Activated effector memory CD4-positive, alpha-beta T cell treated with anti-CD3 and anti-CD28 coated beads, Interleukin-2, amount 50 U/mL, for 16 hours (primary cell): Measurements from ENCODE around the gene HTT.
A peak's percentile ranks its signal among the peaks of the same experiment; 100 is the strongest.

Experiments
- DNase-seq: peaks from one replicate; pipeline ENCODE4 v3.0.0-alpha.2; 2020

HTT gene

DNA sequence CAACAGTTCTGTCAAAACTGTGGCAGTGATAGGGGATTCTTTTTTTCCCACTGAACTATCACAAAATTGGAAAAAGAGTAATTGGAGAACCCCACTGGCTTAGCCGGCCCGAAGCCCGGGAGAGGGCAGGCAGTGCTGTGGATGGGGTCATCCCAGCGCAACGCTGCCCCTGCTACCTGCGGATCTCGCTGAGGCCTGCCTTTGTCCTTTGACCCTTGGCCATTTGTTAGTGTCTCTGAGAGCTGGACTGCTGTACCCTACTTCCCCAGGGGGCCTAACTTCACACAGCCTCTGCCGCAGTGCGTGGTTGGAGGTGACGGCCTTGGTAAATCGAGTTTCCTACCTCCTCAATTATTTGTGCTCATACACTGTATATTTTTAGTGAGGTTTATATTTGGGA, 131.5 kb downstream of the HTT start:
- peak; percentile 16 for DNase-seq

DNA sequence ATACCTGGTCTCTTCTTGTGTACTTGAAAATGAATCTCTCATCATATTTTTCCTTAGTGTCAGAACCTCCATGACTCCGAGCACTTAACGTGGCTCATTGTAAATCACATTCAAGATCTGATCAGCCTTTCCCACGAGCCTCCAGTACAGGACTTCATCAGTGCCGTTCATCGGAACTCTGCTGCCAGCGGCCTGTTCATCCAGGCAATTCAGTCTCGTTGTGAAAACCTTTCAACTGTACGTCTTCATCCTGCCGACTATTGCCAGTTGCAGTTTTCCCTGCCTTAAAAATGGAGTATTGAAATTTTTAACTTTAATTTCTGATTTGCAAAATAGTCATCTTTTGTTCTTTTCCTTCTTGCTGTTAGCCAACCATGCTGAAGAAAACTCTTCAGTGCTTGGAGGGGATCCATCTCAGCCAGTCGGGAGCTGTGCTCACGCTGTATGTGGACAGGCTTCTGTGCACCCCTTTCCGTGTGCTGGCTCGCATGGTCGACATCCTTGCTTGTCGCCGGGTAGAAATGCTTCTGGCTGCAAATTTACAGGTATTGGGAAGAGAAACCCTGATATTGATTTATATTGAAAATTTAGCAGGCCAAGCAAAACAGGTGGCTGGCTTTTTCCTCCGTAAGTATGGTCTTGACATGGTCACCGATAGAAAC, 132.1 kb downstream of the HTT start:
- DNase-seq, result peak; percentile 16

DNA sequence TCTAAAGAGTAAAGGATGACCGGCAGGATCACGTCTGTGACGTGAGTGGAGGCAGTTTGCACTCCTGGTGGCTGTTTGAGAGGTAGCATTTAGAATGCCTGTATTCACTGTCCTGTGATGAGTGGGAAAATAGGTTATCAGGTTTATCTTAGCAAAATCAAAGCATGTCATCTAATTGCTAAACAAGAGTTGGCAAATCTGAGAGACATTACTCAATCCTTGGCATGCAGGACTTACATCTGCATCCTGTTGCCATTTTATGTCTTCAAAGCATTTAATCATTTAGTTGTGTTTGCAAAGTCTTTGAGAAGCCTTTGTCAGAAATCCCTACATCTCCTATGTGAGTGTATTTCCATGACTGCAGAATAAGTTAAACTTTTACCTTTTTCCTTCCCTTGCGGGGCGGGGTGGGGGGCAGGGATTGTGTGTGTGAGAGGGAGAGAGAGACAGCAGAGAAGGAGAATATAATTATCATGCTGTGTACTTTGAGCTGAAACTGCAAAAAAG, 133.1 kb downstream of the HTT start:
- peak; percentile 1 for DNase-seq

DNA sequence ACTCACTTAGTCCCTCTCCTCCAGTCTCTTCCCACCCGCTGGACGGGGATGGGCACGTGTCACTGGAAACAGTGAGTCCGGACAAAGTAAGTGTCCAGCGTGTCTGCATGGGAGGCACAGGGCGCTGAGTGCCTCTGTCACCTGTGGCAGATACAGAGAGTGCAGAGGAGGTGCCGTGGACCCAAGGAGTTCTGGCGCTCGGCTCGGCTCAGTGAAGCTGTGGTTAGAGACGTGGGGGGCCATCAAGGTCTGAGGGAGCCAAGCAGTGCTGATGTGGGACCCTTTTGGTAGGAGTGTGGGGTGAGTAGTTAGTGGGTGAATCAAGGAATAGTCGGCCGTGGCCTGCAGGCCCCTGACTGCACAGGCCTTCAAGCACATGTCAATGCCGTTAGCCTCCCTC, 134.3 kb downstream of the HTT start:
- peak; percentile 56 for DNase-seq

DNA sequence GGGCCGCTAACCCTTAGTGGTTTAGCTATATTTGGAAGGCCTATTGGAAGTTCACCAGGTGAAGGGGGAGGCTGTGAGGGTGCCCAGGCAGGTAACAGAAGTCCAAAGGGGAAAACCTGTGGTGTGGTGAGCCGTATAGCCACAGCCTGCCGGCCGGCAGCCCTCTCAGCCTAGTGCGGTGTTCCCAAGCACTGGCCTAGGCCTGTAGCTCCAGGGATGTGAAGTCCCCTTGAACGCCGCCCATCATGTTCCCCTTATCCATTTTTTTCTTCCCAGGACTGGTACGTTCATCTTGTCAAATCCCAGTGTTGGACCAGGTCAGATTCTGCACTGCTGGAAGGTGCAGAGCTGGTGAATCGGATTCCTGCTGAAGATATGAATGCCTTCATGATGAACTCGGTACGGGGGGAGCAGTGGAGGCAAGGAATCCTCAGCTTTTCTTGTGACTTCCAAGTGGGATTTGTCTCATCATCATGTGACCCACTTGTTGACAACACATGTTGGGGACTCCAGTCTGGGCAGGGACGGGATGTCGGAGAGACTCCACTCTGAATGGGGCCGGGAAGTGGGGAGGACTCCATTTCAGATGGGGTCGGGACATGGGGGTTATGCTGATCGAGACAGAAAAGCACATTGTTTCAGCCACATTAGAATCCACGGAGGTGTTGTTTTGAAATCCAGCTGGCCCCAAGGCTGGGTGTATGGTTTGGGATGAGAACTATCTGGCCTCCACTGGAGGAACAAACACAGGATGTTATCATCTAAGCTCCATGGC, 135.3 kb downstream of the HTT start:
- peak; percentile 45 for DNase-seq

DNA sequence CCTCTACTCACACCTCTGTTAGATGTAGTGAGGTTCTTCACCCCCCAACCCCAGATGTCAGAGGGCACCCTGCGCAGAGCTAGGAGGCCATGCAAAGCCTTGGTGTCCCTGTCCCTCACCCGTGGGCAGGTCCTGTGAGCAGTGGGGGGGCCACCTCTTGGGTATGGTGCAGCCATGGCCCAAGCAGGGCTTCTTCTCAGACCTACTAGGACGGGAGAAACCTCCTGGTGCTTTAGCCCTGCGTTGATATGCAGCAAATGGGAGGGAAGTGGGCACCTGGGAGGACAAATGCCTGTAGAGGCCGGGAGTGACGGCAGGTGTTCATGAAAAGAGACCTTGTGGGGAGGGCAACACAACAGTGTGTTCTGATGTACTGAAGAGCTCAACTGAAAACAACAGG, 136.0 kb downstream of the HTT start:
- peak; percentile 47 for DNase-seq

DNA sequence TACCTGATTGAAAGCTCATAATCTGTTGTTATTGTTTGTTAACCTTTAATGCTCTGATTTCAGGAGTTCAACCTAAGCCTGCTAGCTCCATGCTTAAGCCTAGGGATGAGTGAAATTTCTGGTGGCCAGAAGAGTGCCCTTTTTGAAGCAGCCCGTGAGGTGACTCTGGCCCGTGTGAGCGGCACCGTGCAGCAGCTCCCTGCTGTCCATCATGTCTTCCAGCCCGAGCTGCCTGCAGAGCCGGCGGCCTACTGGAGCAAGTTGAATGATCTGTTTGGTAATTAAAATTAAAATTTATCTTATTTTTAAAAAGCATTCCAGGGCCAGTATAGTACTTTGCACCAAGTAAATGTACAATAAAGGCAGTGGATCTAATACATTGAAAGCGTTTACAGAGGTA, 137.4 kb downstream of the HTT start:
- peak; percentile 49 for DNase-seq

DNA sequence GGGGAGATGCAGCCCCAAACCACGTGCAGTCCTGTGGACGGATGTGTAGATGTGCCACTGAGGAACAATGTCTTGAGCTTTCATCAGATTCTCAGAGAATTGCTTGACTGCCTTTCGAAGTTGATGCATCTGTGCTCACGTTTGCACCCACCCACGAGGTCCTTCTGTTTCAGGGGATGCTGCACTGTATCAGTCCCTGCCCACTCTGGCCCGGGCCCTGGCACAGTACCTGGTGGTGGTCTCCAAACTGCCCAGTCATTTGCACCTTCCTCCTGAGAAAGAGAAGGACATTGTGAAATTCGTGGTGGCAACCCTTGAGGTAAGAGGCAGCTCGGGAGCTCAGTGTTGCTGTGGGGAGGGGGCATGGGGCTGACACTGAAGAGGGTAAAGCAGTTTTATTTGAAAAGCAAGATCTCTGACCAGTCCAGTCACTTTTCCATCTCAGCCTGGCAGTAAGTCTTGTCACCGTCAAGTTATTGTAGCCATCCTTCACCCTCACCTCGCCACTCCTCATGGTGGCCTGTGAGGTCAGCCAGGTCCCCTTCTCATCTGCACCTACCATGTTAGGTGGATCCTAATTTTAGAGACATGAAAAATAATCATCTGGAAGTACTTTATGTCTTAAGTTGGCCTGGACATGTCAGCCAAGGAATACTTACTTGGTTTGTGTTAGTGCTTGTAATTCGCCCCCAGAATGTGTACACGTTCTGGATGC, 138.1 kb downstream of the HTT start:
- peak; percentile 33 for DNase-seq

DNA sequence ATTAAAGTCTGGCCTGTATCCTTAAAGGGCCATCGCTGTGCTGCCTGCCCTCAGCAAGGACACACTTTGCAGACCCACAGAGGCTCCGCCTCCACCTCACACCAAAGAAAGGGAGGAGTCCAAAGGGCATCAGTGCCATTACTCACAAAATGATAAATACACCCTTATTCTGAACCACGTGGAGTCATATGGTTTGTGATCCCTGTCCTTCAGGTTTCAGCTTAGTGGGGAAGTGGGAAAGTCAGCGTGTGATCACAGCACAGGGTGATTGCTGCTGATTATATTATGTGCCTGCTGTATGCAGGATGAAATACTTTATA, 138.6 kb downstream of the HTT start:
- peak; percentile 14 for DNase-seq

DNA sequence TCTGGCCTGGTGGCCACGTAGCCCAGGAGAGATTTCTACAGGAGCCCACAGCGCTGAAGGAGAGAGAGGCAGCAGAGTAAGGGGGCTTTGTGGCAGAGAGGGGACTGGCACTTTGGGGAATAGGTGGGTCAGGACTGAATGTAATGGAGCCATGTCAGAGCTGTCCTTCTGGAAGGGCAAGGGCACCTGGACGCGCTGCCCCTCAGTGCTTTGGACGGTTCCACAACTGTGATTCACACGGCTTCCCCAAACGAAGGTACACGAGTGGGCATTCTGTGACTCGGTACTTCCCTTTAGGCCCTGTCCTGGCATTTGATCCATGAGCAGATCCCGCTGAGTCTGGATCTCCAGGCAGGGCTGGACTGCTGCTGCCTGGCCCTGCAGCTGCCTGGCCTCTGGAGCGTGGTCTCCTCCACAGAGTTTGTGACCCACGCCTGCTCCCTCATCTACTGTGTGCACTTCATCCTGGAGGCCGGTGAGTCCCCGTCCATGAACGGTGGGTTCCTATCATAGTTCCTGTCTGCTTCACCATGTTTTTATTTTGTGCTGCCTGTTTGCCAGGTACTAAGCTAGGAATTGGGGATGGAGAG, 139.3 kb downstream of the HTT start:
- peak; percentile 33 for DNase-seq

DNA sequence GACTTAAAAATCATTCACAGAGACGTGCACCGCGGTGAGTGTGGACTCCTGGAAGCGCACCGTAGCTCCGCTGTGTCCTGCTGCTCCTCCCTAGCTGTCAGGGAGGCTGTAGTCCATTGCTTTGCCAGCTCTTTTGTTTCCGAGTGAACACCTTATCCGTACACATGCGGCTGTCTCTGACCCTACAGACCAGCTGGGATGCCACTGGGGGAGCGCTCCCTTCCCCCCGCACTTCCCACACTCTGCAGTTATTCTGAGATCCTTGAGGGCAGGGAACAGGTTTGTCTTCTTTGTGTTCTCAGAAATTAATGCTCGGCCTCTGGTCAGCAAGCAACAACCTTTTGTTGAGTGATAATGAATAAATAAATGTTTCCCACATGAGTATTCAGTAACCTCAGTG, 140.8 kb downstream of the HTT start:
- peak; percentile 14 for DNase-seq

DNA sequence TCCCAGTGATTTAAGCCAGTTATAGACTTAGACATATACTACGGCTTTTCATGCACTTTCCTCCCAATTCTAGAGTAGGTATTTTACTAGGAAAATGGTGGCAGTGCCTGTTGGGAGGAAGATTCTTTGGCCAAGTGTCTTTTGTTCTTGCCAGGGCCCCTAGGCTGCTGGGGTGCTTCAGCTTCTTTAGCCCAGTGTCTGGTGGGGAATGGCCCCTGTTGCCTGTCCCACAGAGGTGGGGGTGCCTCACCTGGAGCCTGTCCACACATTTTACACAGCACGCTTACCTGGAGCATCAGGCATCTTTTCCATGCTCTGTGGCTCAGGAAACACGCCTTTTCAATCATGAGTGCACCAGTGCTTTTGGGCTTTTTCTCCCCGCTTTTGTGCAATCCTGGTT, 141.3 kb downstream of the HTT start:
- peak; percentile 13 for DNase-seq

DNA sequence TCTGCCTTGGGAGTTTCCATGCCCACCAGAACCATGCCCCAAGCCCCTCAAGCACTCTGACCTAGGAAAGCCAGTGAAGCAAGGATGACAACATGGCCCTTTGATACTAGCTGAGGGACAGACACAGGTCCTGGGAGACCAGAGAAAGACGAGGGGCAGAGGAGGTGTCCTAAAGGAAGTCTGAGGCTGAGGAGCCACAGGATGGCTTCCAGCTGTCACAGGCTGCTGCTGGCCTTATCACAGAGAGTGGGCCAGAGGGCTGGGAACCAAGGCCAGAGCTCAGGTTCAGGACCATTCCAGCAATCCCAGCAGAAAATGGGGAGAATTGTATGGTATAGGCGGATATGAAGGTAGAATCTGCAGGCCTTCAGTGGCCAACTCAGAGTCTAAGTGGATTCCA, 142.8 kb downstream of the HTT start:
- DNase-seq, result no peak

DNA sequence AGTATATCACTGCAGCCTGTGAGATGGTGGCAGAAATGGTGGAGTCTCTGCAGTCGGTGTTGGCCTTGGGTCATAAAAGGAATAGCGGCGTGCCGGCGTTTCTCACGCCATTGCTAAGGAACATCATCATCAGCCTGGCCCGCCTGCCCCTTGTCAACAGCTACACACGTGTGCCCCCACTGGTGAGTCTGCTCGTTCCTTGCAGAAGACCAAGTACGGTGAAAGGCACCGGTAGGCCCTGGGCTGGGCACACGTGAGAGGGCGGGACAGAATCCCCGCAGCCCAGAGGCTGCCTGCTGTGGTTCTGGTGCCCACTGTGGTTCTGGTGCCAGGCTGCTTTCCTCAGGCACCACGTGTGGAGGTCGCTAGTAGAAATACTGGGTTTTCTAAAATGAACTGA, 143.3 kb downstream of the HTT start:
- DNase-seq, result no peak

DNA sequence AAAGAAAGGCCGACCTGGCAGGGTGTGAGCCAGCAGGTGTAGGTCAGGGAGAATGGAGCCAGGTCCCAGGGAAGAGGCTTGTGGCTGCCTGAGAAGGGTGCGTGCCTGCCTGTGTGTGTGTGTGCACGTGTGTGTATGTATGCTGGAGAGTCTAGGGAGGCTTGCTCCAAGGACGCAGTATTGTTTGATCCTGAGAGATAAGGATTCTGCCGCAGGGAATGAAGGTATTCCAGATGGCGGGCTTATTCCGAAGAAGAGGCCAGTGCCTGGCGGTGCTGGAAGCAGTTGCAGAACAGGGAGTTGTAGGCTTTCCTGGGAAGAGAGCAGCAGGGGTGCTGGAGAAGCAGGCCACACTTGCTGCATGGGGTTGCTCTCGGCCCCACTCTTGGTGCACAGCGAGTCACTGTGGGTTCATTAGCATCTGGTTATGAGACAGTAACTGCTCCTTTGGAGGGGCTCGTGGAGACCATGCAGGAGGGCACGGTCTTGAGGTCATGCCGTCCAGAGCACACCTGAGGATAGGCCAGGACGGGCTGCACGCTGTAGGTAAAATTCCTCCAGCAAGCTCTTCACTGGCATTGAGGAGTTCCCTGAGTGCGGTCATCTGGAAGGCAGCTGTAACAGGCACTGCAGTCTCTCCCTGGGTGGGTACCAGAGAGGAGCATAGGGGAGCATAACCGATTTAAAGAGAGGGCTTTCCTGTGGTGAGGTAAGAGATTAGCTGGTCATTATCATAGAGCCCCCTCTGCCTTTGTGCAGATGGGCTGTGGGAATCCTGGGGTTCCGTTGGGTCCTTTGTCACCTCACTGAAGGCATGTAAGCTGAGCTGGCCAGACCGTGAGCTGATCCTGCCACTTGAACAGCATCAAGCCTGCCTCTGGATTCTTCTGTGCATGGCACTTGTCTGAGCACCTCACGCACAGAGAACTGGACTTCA, 144.6 kb downstream of the HTT start:
- DNase-seq, result no peak

DNA sequence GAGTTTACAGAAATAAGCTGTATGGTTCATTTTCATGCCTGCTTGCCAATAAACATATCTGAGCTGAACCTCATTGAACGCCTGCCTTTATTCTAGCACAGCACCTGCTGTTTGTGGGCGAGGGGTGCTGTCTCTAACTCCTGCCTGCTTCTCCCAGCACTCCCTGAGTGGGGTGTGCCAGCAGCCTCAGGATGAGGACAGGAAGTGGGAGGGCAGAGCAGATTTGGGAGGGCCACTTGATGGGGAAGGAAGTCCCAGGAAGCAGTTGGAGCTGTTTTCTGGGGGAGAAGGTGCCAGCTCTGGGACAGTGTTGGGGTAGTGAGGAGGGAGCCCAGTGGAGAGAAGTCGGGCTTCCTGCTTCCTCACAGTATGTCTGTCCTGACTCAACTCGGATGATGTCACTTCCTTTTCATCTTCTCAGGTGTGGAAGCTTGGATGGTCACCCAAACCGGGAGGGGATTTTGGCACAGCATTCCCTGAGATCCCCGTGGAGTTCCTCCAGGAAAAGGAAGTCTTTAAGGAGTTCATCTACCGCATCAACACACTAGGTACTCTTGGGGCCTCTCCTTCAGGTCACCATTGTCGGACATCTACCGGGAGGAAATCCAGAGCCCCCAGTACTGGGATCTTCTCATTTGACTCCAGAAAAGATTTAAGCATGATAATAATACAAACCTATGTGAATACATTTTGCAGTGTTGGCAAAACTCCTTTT, 145.4 kb downstream of the HTT start:
- DNase-seq, result no peak

DNA sequence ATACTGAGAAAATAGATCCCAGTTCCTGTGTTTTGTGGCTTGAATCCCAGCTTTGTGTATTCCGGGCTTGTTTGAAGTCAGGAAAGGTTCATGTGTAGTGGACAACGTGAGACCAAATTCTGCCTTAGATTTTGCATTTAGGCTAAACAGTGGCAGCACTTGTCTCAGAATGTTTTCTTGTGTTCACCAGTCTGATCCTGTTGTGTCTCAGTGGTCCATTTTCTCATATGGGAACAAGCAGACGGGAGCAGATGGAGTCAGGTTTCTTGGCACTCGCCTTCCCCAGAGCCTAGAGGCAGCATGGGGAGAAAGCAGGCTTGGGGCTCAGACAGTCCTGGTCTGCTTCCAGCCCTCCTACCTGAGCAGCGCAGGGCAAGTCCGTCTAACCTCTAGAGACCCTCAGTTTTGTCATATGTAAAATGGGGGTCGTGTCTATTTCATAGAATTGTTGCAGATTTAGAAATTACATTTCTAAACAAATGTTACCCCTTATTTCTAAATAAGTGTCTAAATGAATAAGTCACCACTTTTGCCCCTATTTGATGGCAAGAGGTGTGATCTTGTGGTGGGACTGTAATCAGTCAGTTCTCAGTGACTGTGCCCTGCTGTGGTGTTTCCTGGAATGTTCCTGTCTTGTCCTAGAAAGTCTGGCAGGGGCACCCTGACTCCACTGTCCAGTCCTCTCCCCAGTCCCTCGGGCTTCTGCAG, 146.1 kb downstream of the HTT start:
- no peak for DNase-seq

DNA sequence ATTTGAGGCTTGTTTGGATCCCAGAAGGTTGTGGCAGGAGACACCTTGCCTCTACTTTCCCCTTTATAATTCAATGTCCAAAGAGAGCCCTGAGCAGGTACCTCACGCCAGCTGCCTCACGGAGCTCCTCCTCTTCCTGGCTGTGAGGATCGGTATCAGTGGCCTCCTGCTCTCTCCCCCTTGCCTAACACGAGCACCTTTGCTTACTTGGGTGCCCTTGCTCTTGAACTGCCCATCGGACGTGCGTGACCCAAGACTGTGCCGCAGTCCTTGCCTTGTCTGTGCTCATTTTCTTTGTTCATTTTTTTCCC, 146.7 kb downstream of the HTT start:
- DNase-seq, result no peak

DNA sequence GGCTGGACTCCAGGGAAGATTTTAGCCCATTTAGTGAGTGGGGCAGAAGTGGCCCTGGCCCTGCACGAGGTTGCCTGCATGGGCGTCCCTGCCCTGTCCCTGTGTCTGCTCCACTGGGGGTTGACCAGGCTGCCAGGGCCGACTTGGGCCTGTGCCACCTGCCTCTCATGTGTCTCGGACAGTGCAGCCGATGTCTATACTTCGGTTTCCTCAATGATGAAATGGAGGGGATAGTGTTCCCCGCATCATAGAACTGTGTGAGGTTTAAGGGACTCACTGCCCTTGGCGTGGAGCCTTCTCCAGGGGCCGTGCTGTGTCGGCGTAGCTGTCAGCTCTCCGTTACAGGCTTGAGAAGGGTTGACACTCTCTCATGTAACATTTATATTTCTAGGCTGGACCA, 147.5 kb downstream of the HTT start:
- no peak for DNase-seq

DNA sequence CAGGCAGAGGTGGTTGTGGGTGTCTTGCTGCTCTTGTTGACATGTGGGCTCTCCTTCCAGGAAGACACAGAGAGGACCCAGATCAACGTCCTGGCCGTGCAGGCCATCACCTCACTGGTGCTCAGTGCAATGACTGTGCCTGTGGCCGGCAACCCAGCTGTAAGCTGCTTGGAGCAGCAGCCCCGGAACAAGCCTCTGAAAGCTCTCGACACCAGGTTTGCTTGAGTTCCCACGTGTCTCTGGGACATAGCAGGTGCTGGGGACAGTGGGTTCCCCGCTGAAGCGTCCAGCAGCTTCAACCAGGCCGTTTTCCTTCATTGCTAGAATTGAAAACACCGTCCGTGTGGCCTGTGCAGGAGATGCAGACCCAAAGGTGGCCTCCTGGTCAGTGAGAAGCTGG, 148.9 kb downstream of the HTT start:
- no peak for DNase-seq
